Transverse colon (tissue), 4 donors: ENCODE data around the gene KRT71. TPM values are rescaled to one million over a fixed set of nuclear protein-coding genes. Genes with fewer than 3 reads are reported as not detected.

Experiments used
- DNase-seq: peaks from one replicate; pipeline ENCODE4 v3.0.0-alpha.2; 2019
- H3K27ac ChIP-seq, 4 donors: fragments of 200-600 bp; sonication (generic); 2 replicates each; pipeline ENCODE4 v1.5.1; 2016 to 2018; ENCODE audit warnings: inconsistent platforms in 4 of 4
- H3K27me3 ChIP-seq: fragments of 200-600 bp; sonication (generic); 2 replicates; pipeline ENCODE4 v1.5.1; 2017; ENCODE audit warnings: inconsistent platforms
- H3K36me3 ChIP-seq, 4 donors: fragments of 200-600 bp; sonication (generic); 2 replicates each; pipeline ENCODE4 v1.5.1; 2017 to 2019; ENCODE audit warnings: inconsistent platforms in 4 of 4
- H3K4me1 ChIP-seq, 4 donors: fragments of 200-600 bp; sonication (generic); 2 replicates each; pipeline ENCODE4 v1.5.1; 2017 to 2020; ENCODE audit warnings: inconsistent platforms in 4 of 4
- H3K4me3 ChIP-seq, 4 donors: fragments of 200-600 bp; sonication (generic); 1 replicate in 1 of 4; 2 replicates in 3 of 4; pipeline versions ENCODE4 v1.5.1 to v1.6.1; 2017 to 2019; ENCODE audit warnings: inconsistent platforms in 4 of 4
- H3K9me3 ChIP-seq, 2 donors: fragments of 200-600 bp; sonication (generic); 2 replicates each; pipeline ENCODE4 v1.5.1; 2017 to 2019; ENCODE audit warnings: inconsistent platforms in 2 of 2
- EP300 ChIP-seq: sonication (generic); formaldehyde crosslinking; IDR thresholded peaks from one replicate; pipeline ENCODE4 v1.6.1; 2017; ENCODE audit warnings: antibody characterized with exemption, low read depth
- POLR2A ChIP-seq: fragments of 450-650 bp; IDR thresholded peaks from one replicate; pipeline ENCODE4 v1.6.1; 2016; ENCODE audit warnings: antibody characterized with exemption, mild to moderate bottlenecking, moderate library complexity
- POLR2AphosphoS5 ChIP-seq, 3 donors: sonication (generic); formaldehyde crosslinking; IDR thresholded peaks; one replicate each; pipeline ENCODE4 v1.6.1; 2016; ENCODE audit warnings: antibody characterized with exemption in 3 of 3
- WGBS, 2 donors: methylation state at CpG; one replicate each; pipeline ENCODE4 v1.1.5; 2018; ENCODE audit warnings: low coverage in 1 of 2; 5-methylcytosine and 5-hydroxymethylcytosine counted together
- in situ Hi-C, 4 donors: fragments of 200-750 bp; cut with MboI; loops; one replicate each; pipeline versions ENCODE4 v1.15.0 to v1.15.1; 2017; ENCODE audit warnings: low sequenced_read_pairs in 3 of 4, low pct_ligation_motif_present in 1 of 4, low pct_unique_long_range_greater_than_20kb in 1 of 4
- intact Hi-C: fragments of 100-400 bp; cut with DNase I; formaldehyde crosslinking; loops from one replicate; pipeline ENCODE4 v1.15.1; 2023; ENCODE audit warnings: low total_unique reads
- total RNA-seq, 4 donors: library from RNA; depleted of rRNA; stranded (reverse); fragments of >200 nt; gene quantifications; one replicate each; pipeline ENCODE4 v1.1.0, GENCODE V29; 2016
- TF ChIP-seq, protein P1 (sequence below), 5 experiments: fragments of 200-600 bp in 3 of 5; fragments of 450-650 bp in 2 of 5; sonication (generic) in 3 of 5; IDR thresholded peaks; 1 replicate in 2 of 5; 2 replicates in 3 of 5; pipeline ENCODE4 v1.5.1; 2016 to 2017; ENCODE audit warnings: antibody characterized with exemption in 5 of 5, inconsistent platforms in 3 of 5, mild to moderate bottlenecking in 2 of 5, moderate library complexity in 1 of 5

The KRT71 gene
- total RNA-seq, 4 donors from 2014 or later, result not detected

GRCh38 chr12:52534482-52534881 is 18.5 kb downstream of the KRT71 start:
- no peaks in the 10 kb centered on the region for H3K9me3 ChIP-seq
- intact Hi-C loops (no loop called here), in situ Hi-C loops (no loop called here)
- H3K36me3 ChIP-seq, result no peaks in the 10 kb centered on the region
- DNase-seq, result no peak
- no peak overlapping the region for H3K4me3 ChIP-seq
- no peaks in the 10 kb centered on the region for H3K27me3 ChIP-seq
- H3K27ac ChIP-seq, result no peak overlapping the region
- H3K4me1 ChIP-seq, result peaks cover 0 to 1% (median 0%) of the 10 kb centered on the region in 4 donors
- WGBS, 2 donors, result 59 to 68% methylated on average over 5 of the region's 5 CpGs
- TF ChIP-seq EP300 (no peak), POLR2A (no peak), POLR2AphosphoS5 (IDR thresholded peaks at IDR 0.05) (no peak)
- TF ChIP-seq, protein P1, sequence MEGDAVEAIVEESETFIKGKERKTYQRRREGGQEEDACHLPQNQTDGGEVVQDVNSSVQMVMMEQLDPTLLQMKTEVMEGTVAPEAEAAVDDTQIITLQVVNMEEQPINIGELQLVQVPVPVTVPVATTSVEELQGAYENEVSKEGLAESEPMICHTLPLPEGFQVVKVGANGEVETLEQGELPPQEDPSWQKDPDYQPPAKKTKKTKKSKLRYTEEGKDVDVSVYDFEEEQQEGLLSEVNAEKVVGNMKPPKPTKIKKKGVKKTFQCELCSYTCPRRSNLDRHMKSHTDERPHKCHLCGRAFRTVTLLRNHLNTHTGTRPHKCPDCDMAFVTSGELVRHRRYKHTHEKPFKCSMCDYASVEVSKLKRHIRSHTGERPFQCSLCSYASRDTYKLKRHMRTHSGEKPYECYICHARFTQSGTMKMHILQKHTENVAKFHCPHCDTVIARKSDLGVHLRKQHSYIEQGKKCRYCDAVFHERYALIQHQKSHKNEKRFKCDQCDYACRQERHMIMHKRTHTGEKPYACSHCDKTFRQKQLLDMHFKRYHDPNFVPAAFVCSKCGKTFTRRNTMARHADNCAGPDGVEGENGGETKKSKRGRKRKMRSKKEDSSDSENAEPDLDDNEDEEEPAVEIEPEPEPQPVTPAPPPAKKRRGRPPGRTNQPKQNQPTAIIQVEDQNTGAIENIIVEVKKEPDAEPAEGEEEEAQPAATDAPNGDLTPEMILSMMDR (IDR thresholded peaks at IDR 0.05), result no peak

GRCh38 chr12:52533686-52534470 is 19.1 kb downstream of the KRT71 start:
- Histone ChIP-seq H3K9me3 (no peaks in the 10 kb centered on the region), H3K27ac (no peak overlapping the region), H3K27me3 (no peaks in the 10 kb centered on the region), H3K4me3 (no peak overlapping the region), H3K36me3 (no peaks in the 10 kb centered on the region), H3K4me1 (no peaks in the 10 kb centered on the region)
- in situ Hi-C loops (no loop called here), intact Hi-C loops (no loop called here)
- TF ChIP-seq EP300, result no peak
- 66 to 67% methylated on average over 2 to 10 of the region's 10 CpGs for WGBS, 2 donors
- DNase-seq, result no peak

- Histone ChIP-seq H3K27me3 (no peaks in the 10 kb centered on the region), H3K9me3 (no peaks in the 10 kb centered on the region), H3K4me3 (no peak overlapping the region), H3K27ac (no peak overlapping the region), H3K4me1 (no peaks in the 10 kb centered on the region), H3K36me3 (no peaks in the 10 kb centered on the region)
- intact Hi-C loops, result no loop called here
- TF ChIP-seq EP300 (no peak), POLR2A (no peak)
- no peak for DNase-seq
- 60% methylated on average over 4 of the region's 4 CpGs; no CpG with 5 or more reads in 1 of the 2 donors for WGBS, 2 donors
- in situ Hi-C loops, result no loop called here
Measured at GRCh38 chr12:52532636-52533035, 20.3 kb downstream of the KRT71 start.

- in situ Hi-C loops, result no loop called here
- no peak overlapping the region for H3K27ac ChIP-seq
- no peaks in the 10 kb centered on the region for H3K27me3 ChIP-seq
- TF ChIP-seq EP300 (no peak), POLR2AphosphoS5 (IDR thresholded peaks at IDR 0.05) (no peak), POLR2A (no peak)
- TF ChIP-seq, protein P1 (IDR thresholded peaks at IDR 0.05), result no peak
- intact Hi-C loops, result no loop called here
- H3K4me3 ChIP-seq, result no peak overlapping the region
- peak; percentile 16 for DNase-seq
- WGBS, 2 donors, result 61 to 72% methylated on average over 6 to 18 of the region's 18 CpGs
- H3K9me3 ChIP-seq, result no peaks in the 10 kb centered on the region
- no peaks in the 10 kb centered on the region for H3K4me1 ChIP-seq
- H3K36me3 ChIP-seq, result no peaks in the 10 kb centered on the region
Measured at GRCh38 chr12:52531566-52532300, 21.2 kb downstream of the KRT71 start.

DNA sequence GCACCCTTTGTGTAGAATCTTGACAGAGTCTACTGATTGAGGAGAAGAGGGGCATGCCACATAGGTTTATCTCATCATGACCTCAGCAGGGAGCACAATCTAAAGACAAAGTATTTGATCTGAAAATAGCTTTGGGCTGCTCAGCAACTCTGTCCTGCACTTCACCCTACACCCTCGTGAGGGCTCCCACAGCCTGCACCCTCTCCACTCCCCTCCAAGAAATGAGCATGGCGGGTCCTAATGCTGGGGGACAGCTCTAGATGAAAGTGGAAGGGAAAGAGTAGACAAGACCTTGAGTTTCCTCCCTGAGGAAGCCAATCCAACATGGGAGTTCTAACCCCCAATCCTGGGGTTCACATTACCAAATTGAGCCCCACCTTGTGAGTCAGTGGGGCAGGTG is 22.0 kb downstream of the KRT71 start:
- H3K4me3 ChIP-seq, result no peak overlapping the region
- no peaks in the 10 kb centered on the region for H3K27me3 ChIP-seq
- intact Hi-C loops, result no loop called here
- WGBS, 2 donors, result 83 to 84% methylated on average over 1 to 2 of the region's 2 CpGs
- H3K27ac ChIP-seq, result no peak overlapping the region
- no peaks in the 10 kb centered on the region for H3K4me1 ChIP-seq
- no peak for DNase-seq
- no peaks in the 10 kb centered on the region for H3K9me3 ChIP-seq
- in situ Hi-C loops, result no loop called here
- TF ChIP-seq, protein P1 (IDR thresholded peaks at IDR 0.05), result no peak
- no peak for TF ChIP-seq POLR2A
- no peaks in the 10 kb centered on the region for H3K36me3 ChIP-seq
